HG03342 (cell line): ENCODE measurements around the gene TNRC6B.

Experiments
- ATAC-seq: cut with Tn5 transposase; IDR thresholded peaks from one replicate; pipeline ENCODE4 v1.9.1; 2021; ENCODE audit warnings: mild to moderate bottlenecking, moderate library complexity; ENCODE audit not compliant: unreplicated experiment

Gene TNRC6B

DNA sequence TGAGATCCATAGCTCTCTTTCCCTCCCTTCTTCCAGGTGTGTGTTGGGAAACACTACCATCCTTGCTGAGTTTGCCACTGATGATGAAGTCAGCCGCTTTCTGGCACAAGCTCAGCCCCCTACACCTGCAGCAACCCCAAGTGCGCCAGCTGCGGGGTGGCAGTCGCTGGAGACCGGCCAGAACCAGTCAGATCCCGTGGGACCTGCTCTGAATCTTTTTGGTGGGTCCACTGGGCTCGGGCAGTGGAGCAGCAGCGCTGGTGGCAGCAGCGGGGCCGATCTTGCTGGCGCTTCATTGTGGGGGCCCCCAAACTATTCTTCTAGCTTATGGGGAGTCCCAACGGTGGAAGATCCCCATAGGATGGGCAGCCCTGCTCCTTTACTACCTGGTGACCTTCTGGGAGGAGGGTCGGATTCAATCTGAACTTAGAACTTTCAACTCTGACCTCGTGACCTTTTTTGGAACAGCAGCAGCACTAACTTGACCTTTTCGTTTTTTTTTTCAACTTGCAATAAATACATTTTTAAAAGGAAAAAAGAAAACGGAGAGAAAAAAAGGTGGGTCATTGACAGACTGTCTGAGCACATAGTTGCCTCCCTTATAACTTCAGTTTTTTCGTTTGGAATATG lies 145.2 kb downstream of the TNRC6B start:
- no peak for ATAC-seq

DNA sequence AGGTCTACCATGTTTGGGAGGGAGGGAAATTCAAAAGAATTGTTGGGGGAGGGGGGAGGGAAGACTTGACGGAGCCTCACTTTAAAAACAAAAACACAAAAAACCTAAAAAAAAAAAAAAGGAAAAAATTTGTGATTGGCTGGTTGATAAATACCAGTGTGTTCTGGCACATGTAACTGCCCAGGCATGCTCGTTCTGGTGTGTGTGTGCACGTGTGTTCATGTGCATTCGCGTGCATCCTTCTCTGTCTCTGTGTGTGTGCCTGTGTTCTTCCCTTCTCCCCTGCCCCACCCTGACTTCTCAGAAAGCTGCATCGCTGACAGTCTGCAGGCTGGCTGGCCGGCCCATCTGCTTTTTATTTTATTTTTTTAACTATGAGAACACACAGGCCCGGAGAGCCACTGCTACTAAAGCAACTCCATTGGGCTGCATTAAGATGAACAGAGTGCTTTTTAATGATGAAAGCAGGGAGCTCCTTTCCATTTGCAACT lies 146.0 kb downstream of the TNRC6B start:
- ATAC-seq: no peak

DNA sequence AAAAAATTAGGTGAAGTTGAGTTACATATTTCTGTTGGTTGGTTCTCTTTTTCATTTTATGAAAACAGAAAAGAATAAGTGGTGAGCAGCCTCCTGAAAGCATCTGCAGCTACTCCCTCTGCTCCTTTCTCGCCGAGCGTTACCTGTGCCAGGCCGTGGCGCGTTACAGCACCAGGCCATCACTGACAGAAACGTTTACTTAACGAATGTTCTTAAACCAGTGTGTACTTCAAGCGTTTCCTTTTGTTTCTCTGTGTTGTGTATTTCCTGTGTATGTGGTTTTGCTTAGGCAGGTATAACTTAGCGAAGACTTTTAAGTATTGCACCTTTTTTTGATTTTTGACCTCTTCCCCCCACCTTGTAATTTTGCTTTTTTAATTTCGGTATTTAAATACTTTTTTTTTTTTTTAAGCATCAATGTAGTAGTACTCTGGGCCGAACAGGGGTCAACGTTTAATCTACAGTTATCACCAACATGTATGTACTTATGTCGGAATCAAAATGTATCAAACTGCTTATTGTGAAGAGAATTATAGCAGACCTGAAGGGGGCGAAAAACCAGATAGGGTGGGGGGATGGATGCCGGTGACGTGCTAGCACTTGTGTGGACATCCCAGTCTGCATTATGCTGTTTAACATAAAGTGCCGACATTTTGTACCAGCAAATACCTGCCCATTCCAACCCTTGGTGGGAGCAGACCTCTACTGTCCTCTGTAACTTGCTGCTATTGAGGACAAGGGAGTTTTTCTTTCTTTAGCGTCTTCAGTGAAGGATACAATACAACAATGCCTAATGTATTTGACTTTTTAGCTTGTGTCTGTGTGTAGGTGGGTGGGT lies 147.0 kb downstream of the TNRC6B start:
- no peak for ATAC-seq

DNA sequence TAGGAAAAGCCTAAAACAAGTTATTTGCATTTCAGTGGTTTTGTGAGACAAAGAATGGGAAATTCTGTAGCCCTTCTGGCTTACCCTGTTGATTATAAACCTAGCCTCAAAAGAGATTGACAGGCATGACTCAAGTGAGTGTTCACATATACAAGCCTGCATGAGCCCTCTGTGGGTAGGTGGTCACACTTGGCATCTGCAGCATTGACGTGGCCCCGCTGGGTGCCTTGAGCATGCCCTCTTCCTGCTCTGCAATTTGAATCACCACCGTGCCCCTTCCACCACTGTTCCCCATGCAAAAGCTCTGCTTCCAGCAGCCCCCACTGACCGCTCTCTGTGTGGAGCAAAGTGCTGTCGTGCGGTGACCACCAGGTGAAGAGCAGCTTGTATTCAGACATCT lies 147.6 kb downstream of the TNRC6B start:
- ATAC-seq: no peak

DNA sequence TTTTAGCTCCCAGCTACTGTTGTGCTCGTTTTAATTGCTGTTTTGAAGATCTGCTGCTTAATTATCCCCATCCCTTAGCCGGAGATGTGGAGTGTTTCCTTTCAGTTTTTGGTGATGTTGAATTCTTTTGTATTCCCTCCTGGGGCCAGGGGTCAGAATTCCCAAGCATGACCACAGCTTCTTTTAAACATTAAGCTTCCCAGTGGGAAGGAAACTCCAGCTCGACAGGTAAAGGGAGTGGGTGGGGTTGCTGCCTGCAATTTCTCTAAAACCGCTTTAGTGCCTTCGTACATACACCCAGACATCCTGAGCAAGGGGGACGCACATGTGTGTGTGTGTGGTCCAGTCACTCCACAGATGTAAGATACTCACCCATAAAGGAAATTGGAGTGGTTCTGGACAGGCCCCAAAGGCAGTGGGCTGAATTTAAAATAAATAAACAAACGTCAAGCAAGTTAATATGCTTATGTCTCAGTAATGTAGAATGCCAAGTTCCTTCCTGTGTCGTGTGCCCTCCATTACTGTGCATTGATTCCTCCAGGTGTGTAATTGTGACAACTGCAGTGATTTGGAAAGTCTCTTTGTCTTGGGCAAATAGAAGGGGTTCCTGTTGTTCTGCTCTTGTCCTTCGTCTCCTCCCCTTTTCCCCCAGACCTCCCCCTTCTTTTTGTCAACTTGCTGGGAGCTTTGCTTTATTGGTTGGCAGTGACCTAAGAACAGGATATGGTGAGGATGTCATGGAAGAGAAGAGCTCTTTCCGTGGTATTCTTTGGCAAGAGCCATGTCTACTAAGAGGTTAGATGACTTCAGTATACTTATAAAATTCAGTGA lies 149.4 kb downstream of the TNRC6B start:
- no peak for ATAC-seq

DNA sequence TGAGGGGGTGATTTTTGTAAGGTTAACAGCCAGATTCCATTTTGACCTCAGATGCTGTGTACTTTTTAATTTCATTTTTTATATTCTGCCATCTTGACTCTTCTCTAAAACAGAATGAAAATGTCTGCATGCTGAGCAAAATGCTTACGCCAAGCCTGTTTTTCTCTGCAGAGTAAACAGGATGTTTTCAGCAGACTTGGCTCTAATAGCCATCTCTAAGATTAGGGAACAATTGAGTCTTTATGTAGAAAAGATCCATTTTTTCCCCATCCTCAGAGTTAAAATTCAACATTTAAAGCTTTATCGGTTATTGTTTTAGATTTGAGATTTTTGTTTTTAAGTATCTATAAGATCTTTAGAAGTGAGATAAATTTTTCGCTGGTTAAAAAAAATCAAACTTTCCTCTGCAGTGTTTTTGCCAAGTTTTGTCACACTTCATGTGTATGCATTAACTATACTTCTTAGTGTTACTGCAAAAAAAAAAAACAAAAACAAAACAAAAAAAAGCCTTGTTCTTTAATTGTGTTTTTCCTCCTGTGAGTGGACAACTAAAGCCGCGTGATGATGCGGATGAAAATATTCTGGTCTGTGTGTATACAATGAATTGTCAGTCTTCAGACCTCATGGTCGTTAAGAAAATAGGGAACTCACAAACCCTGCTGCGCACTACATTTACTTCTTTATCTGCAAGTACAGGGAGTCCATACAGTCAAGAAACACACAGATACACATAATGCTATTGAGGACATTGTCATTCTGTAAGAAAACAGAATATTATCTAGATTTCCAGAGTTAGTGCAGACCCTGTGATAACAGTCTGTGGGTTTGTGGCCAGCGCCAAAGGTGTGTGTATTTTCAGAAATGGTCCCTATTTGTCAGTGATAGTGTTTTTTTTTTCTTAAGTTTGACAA lies 151.1 kb downstream of the TNRC6B start:
- ATAC-seq: no peak

DNA sequence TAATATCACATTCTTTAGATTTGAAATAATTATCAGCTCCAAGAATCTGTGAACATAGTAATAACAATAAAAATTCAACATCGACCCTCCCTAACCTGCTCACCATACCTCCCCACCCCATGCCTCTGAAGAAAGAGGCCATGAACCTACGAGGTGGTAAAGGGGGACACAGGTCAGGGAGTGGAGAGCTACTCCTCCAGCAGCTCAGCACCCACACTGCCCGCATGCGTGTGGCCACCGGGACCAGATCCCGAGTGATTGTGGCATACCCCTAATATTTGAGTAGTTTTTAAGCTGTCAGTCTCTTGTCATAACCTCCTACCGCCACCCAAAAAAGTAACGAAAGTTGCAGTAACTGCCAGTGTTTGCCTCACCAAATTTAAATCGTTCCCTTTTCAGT lies 151.7 kb downstream of the TNRC6B start:
- no peak for ATAC-seq

DNA sequence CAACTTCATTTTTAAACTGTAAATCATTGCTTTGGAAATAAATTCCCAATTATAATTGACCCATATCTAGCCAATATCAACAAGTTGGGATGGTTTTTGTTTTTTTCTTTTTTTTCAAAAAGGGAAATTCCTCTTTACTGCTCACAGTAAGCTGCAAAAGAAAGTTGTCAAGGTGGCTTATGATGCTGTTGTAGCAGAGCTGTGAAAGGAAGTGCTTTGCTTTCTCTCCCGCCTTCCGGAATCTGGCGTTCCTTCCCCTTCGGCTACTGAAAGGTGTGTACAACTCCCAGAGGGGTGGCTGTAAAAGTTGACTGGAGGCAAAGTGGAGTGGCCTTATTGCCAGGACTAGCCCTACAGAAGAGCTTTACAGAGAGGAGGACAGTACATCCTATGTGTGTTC lies 152.4 kb downstream of the TNRC6B start:
- no peak for ATAC-seq

DNA sequence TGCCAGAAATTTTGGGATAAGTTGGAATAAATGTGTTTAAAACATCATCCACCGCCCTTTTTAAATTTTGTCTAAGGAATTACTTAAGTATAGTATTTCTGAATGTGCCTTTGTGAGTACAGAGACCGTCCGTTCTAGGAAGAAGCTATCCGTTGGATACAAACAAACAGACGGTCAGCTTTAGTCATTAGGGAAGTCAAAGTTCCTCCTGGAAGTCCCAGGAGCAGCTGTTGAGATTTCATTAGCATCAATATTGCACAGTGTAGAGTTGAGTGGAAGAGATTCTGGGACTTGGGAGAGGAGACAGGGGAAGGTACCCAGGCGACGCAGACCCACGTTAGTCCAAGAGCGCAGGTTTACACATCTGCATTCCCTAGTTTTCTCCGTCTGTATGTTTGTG lies 152.9 kb downstream of the TNRC6B start:
- no peak for ATAC-seq

DNA sequence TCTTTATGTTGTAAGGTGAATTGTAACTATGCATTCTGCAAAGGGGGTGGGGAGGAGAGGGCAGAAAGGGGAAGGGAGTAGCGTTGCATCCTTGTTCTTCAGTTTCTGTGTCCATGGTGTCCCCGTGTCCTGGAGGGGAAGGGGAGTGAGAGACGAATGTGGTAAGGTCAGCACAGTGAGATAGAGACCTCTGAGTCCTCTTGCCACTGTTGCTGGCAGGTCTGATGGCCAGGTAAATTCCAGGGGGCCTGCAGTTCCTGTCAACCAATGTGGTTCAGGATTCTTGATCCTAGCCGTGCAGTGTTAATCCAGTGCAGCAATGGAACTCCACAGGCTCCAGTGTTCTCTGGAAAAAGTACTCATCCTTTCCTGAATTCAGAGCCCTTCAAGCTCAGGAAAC lies 154.0 kb downstream of the TNRC6B start:
- ATAC-seq: no peak

DNA sequence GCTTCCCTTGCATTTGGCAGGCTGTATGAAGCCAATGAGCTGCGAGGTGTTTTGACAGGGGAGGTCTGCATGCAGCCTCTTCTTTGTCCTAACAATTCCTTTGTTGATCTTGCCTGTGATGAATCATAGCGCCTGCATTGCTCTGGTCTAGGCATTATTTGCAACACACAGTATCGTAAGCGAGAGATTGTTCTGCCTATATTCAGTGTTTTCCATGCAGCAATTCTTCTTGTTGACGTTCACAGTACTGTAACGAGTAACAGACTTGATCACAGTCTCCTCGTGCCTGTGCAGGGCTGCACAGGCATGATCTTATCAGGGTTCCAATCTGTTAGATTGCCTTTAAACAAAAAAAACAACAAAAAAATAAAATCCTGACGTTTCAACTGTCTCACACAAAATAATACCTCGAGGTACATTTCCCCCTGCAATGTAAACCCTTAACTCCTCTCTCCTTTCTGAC lies 154.6 kb downstream of the TNRC6B start:
- no peak for ATAC-seq

DNA sequence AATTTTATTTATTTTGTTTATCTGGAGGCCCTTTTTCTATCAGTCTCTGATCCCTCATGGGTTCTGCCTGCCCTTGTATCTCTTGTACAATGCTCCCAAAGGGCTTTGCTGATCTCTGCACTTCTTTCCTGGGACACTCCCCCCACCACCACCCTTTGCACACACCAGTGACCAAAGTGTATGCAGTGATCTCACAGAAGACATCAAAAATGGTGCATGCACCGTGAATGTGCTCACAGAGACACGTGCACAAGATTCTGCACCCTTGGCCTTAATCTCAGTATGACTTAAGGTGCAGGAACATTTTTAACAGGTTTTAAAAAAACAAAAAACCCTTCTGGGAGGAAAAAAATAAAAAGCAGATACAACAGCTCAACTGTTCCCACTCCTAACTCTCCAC lies 156.3 kb downstream of the TNRC6B start:
- no peak for ATAC-seq

DNA sequence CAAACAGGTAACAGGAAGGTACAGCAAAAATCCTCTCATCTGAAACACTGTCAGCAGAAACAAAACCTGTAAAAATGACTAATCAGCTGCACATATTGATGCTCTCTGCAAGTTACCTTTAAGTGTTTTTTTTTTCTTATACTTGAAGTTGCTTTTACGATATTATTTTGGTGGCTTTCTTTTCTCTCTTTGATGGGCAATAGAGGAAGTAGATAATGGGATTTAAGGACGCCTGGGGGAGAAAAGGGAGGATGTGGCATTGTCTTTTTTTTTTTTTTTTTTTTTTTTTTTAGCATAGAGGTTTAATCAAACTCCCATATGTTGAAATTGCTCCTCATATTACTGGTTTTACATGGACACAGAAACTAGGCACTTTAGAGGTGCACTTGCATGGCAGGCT lies 157.2 kb downstream of the TNRC6B start:
- ATAC-seq: no peak

DNA sequence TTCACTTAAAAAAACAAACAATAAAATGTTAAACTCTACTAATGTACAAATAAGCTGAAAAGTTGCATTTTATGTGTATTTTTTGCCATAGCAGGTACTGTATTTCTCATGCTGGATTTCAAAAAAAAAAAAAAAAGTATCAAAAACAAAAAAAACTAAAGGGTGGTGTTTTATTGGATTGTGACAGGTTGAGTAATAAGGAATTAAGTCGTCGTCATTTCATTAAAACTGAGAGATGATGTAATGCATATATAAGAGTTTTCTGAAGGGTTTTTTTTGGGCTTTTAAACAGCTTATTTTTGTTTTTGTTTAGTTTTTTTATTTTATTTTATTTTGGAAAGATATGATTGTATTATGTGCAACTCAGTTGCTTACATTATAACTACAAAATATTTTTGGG lies 157.6 kb downstream of the TNRC6B start:
- ATAC-seq: no peak

DNA sequence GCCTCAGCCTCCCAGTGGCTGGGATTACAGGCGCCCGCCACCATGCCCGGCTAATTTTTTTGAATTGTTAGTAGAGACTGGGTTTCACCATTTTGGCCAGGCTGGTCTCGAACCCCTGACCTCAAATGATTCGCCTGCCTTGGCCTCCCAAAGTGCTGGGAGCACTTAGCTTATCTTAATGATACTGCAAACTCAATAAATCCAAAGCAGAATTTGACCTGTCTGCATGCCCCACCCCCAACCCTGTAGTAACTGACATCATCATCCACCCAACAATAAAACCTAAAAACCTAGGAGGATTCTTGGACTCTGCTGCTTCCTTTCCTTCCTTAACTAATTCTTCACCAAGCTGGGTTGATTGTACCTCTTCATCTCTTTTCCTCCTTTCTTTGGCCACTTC lies 162.3 kb downstream of the TNRC6B start:
- ATAC-seq: no peak

DNA sequence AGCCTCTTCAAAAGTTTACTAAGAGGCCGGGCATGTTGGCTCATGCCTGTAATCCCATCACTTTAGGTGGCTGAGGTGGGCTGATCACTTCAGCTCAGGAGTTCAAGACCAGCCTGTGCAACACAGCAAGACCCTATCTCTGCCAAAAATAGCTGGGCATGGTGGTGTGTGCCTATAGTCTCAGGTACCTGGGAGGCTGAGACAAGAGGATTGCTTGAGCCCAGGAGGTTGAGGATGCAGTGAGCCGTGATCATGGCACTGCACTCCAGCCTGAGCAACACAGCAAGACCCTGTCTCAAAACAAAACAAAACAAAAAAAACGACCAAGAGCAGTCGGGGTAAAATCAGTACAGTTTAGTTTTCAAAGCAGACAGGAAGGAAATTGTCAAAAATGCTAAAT lies 163.9 kb downstream of the TNRC6B start:
- ATAC-seq: no peak

DNA sequence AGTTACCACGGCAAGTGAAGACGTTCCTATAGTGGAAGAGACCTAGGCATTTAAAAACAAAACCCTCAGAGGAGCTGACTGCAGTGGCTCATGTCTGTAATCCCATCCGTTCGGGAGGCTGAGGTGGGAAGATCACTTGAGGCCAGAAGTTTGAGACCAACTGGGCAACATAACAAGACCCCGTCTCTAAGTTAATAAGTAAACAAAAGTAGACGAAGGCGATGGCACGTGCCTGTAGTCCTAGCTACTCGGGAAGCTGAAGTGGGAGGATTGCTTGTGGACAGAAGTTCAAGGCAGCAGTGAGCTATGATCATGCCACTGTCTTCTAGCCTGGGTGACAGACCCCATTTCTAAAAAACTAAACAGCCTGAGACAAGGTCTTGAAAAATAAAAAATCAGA lies 164.8 kb downstream of the TNRC6B start:
- no peak for ATAC-seq

DNA sequence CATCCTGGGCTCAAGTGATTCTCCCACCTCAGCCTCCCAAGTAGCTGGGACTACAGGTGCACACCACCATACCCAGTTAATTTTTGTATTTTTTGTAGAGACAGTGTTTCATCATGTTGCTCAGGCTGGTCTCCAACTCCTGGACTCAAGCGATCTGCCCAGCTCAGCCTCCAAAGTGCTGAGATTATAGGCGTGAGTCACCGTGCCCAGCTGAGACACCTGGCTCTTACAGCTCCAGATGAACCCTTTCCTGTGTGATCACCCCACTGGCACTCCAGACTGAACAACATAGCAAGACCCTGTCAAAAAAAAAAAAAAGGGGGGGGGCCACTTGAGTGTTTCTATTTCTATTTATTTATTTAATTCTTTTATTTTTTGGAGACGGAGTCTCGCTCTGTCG lies 167.5 kb downstream of the TNRC6B start:
- ATAC-seq: no peak

DNA sequence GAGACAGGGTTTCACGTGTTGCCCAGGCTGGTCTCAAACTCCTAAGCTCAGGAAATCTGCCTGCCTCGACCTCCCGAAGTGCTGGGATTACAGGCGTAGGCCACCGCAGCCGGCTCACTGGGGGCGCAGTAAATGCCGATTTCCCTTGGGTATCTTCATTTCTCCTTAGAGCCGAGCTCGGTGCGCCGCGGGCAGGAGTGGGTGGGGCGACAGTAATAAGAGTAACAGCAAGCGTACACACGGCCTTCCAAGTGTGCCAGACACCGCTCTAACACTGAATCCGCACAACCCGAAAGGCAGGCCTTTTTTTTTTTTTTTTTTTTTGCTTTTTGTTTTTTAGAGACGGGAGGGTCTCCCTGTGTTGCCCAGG lies 168.1 kb downstream of the TNRC6B start:
- peak; percentile 14 for ATAC-seq
